GM19452 (cell line): Measurements from ENCODE around the gene PDIA2.

Experiments used
- ATAC-seq: cut with Tn5 transposase; IDR thresholded peaks from one replicate; pipeline ENCODE4 v1.9.1; 2021; ENCODE audit not compliant: unreplicated experiment

Gene PDIA2

GRCh38 chr16:296806-297510 is 14.0 kb downstream of the PDIA2 start:
- ATAC-seq, result no peak

- no peak for ATAC-seq
Observed at GRCh38 chr16:297832-298231, 14.9 kb downstream of the PDIA2 start.

- ATAC-seq, result no peak
Observed at GRCh38 chr16:301235-301634, 18.3 kb downstream of the PDIA2 start.

GRCh38 chr16:301950-302349 is 19.0 kb downstream of the PDIA2 start:
- no peak for ATAC-seq

- ATAC-seq, result no peak
Observed at GRCh38 chr16:303760-304505, 21.0 kb downstream of the PDIA2 start.

GRCh38 chr16:305916-306626 is 23.1 kb downstream of the PDIA2 start:
- no peak for ATAC-seq

- ATAC-seq, result no peak
Observed at GRCh38 chr16:306911-307370, 24.0 kb downstream of the PDIA2 start.

GRCh38 chr16:307691-308312 is 24.8 kb downstream of the PDIA2 start:
- ATAC-seq, result no peak

GRCh38 chr16:309476-309875 is 26.5 kb downstream of the PDIA2 start:
- no peak for ATAC-seq

GRCh38 chr16:311725-312124 is 28.8 kb downstream of the PDIA2 start:
- no peak for ATAC-seq

GRCh38 chr16:314351-314750 is 31.4 kb downstream of the PDIA2 start:
- no peak for ATAC-seq

GRCh38 chr16:314795-315299 is 31.9 kb downstream of the PDIA2 start:
- no peak for ATAC-seq

- no peak for ATAC-seq
Observed at GRCh38 chr16:316741-317464, 33.9 kb downstream of the PDIA2 start.

GRCh38 chr16:317583-317982 is 34.6 kb downstream of the PDIA2 start:
- ATAC-seq, result no peak

- no peak for ATAC-seq
Observed at GRCh38 chr16:318628-319027, 35.7 kb downstream of the PDIA2 start.

- ATAC-seq, result no peak
Observed at GRCh38 chr16:320206-320605, 37.2 kb downstream of the PDIA2 start.

- ATAC-seq, result no peak
Observed at GRCh38 chr16:321532-321931, 38.6 kb downstream of the PDIA2 start.

GRCh38 chr16:322476-323143 is 39.6 kb downstream of the PDIA2 start:
- no peak for ATAC-seq

- no peak for ATAC-seq
Observed at GRCh38 chr16:324201-324450, 41.2 kb downstream of the PDIA2 start.
